Putamen (tissue), 1 donor: ENCODE measurements around the gene PCSK6.
"Not testable (repeated sequence)": the region's sequence is repeated elsewhere in the genome, so short reads cannot be mapped to it uniquely, and the experiment has no call there.

Experiments
- DNase-seq: peaks from one replicate; pipeline ENCODE4 v3.0.0-alpha.2; 2016; ENCODE audit warnings: low spot score

Gene PCSK6

DNA sequence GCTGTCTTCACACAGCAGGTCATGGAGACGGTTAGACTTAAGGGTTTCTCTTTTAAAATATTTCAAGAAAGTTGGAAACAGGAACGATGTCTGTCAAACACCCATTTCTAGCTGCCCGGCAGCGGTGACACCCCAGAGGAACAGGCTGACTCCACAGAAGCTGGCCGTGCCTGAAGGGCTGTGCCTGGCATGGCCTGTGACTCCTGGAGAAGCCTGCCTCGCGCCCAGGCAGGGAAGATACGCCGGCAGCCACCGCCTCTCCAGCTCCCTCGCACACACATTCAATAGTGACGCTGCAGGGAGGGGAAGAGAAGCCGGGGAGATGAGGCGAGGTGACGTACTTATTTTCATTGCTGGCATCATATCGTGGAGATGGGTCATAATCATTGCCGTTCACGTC is 59.9 kb downstream of the PCSK6 start:
- no peak for DNase-seq

- DNase-seq, result no peak
These were observed 60.3 kb downstream of the PCSK6 start for GRCh38 chr15:101429191-101429590.

DNA sequence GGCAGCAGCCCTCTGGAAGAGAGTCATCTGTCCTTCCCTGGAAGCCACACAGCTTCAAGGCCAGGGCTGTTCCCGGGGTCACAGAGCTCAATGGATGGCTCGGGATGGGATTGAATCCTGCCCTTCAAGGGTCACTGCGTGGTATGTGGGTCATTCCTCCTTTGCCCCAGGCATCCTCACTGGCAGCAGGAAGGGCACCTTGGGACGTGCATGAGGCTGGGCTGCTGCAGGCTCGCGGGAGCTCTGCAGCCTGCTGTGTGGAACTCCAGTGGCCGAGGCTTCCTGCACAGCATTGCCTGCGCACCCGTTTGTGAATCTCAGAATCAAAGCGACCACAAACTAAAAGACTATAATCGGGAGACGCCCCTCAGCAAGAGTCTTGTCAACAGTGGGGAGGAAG is 60.7 kb downstream of the PCSK6 start:
- DNase-seq, result no peak

GRCh38 chr15:101427606-101428487 is 61.7 kb downstream of the PCSK6 start:
- DNase-seq, result no peak

GRCh38 chr15:101426761-101427333 is 62.7 kb downstream of the PCSK6 start:
- DNase-seq, result no peak

- DNase-seq, result no peak
These were observed 63.6 kb downstream of the PCSK6 start for GRCh38 chr15:101425787-101426365.

GRCh38 chr15:101424984-101425383 is 64.5 kb downstream of the PCSK6 start:
- DNase-seq, result no peak

DNA sequence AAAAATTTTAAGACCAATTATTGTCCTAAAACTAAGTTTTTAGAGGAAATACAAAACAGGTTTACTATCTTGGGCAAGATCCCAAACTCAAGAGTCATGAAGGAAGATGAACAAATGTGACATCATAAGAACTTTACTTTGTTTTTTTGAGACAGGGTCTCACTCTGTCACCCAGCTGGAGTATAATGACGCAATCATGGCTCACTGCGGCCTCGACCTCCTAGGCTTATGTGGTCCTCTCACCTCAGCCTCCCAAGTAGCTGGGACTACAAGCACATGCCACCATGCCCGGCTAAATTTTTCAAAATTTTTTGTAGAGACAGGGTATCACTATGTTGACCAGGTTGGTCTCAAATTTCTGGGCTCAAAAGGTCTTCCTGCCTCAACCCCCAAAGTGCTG is 69.3 kb downstream of the PCSK6 start:
- DNase-seq, result no peak

DNA sequence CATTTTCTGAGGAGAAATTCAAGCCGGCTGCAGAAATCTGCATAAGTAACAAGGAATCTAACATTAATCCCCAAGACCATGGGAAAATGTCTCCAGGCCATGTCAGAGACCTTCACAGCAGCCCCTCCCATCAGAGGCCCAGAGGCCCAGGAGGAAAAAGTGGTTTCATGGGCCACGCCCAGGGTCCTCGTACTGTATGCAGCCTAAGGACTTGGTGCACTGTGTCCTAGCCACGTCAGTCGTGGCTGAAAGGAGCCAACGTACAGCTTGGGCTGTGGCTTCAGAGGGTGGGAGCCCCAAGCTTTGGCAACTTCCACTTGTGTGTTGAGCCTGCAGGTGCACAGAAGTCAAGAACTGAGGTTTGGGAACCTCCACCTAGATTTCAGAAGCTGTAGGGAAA is 73.0 kb downstream of the PCSK6 start:
- not testable (repeated sequence) for DNase-seq

GRCh38 chr15:101413239-101413638 is 76.3 kb downstream of the PCSK6 start:
- no peak for DNase-seq

- DNase-seq, result no peak
These were observed 77.9 kb downstream of the PCSK6 start for GRCh38 chr15:101411581-101411980.

GRCh38 chr15:101411085-101411484 is 78.4 kb downstream of the PCSK6 start:
- DNase-seq, result no peak

- no peak for DNase-seq
These were observed 78.9 kb downstream of the PCSK6 start for GRCh38 chr15:101410612-101411011.

DNA sequence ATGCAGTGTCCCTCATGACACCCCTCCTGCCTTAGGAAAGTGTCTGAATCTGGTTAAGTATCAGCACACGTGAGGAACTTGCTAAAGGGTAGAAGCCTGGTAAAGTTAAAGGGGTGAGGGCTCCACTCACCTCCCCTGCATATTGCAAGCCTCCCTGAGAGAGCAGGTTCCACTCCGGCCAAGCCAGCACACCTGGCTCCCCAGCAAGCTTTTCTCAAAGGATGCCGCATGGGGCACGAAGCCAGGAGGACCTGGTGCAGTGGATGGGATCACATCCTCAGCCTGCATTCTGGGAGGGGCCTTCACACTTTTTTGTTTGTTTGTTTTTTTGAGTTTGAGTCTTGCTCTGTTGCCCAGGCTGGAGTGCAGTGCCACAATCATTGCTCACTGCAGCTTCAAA is 79.9 kb downstream of the PCSK6 start:
- no peak for DNase-seq

DNA sequence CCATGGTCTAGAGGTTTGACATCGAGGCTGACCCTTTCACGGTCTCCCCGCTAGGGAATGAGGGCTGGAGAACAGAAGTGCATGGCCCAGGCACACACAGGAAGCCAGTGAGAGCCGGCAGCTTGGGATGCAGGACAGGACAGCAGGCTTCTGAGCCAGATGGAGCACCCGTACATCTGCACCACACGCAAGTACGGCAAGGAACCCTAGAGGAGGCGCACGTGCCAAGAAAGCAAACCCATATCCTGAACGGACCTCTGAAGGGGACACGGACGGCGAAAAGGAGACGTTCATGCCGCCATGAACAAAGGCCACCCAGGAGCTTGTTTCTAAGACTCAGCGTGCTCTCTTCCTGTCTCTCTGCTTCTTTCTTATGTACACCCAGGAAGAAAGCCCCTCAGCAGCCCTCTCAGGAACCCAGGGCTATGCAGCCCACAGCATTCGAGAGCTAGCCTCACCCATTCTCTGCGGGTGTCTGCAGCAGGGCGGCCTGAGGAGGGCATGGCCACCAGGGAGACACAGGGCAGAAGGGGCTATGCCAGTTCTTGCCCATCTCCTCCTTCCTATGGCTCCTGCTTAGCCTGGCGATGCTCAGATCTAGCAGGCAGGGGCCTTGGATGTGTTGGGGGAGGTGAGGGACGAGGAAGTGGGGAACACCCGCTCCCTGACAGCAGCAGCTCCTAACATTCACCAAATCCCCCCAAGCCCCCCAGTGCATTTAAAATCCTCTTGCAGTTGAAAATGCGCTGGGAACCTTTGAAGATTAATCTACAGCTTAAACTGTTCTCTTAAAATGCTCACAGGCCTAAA is 81.3 kb downstream of the PCSK6 start:
- DNase-seq, result no peak

DNA sequence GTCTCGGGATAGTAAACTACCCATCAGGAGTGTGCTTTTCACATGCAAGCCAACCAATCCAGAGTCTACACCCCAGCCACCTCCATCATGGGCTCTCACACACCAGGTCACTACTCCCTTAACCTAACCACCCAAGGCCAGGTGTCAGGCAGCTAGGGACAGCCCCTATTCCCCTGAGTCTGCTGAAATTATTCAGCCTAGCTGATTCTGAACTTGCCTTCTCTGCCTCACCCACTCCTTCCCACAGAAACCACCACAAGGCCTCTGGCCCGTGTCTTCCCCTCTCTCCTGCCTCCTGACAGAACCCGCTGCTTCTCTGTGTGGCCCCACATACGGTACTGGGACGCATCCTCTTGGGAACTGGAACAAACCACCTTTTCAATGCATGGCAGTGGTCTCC is 82.1 kb downstream of the PCSK6 start:
- no peak for DNase-seq

GRCh38 chr15:101406526-101407195 is 82.8 kb downstream of the PCSK6 start:
- no peak for DNase-seq

DNA sequence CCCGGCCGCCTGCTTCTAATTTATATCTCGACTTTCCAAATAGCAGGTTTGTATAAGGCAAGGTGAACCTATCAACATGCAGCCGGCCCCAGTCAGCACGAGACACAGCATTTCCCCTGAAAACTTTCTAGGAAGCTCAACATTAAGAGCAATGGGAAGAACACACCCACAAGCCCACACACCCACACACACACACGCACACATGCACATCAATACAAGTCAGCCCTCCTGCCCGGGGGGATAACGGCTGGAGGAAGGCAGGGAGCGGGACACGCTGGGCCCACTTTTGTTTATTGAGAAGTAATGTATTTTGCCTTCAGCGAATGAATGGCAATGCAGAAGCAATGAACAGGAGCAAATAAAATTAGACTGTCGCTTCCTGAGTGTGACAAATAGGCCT is 83.5 kb downstream of the PCSK6 start:
- DNase-seq, result no peak

GRCh38 chr15:101404245-101404644 is 85.3 kb downstream of the PCSK6 start:
- DNase-seq, result no peak

DNA sequence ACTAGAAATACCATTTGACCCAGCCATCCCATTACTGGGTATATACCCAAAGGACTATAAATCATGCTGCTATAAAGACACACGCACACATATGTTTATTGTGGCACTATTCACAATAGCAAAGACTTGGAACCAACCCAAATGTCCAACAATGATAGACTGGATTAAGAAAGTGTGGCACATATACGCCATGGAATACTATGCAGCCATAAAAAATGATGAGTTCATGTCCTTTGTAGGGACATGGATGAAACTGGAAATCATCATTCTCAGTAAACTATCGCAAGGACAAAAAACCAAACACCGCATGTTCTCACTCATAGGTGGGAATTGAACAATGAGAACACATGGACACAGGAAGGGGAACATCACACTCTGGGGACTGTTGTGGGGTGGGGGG is 86.6 kb downstream of the PCSK6 start:
- not testable (repeated sequence) for DNase-seq

DNA sequence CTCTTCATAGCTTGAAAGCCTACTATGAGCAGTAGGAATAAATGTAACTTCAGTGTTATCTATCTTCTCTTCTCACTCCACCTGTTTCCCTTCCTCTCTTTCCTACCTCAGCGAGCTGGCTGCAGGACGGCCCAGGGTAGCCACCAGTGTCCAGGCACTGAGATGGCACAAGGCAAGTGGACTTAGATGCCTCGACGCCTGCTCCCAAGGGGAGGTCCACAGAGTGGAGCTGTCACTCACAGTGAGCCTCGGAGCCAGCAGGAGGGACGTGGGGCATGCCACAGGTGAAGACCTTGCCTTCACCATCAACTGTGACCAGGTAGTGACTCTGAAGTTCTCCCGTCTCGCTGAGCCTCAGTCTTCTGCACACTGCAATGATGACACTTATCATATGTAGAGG is 88.2 kb downstream of the PCSK6 start:
- DNase-seq, result no peak

- DNase-seq, result no peak
These were observed 90.1 kb downstream of the PCSK6 start for GRCh38 chr15:101399431-101399830.
